GM12878 (cell line): Measurements from ENCODE around the gene MTHFD2. TPM values are rescaled to one million over a fixed set of nuclear protein-coding genes. Genes with fewer than 3 reads are reported as not detected.

ENCODE experiments used
- ATAC-seq: fragments of 200-7000 bp; cut with Tn5 transposase; 3 replicates; pipeline ENCODE4 v1.9.1; 2020; ENCODE audit warnings: mild to moderate bottlenecking, moderate library complexity
- BruUV-seq: library from RNA; stranded (reverse); fragments of 400-500 nt; replicated peaks from 2 replicates; lab custom pipeline; 2021; lab: Mats Ljungman, UMichigan
- CTCF ChIA-PET: fragments of 300-600 bp; sonication (Branson Sonifier 250); formaldehyde crosslinking; extraction: SDS; loops from one replicate; lab custom pipeline; 2021; ENCODE audit warnings: inconsistent platforms; lab: Yijun Ruan, JAX
- POLR2A ChIA-PET: fragments of 350-600 bp; formaldehyde crosslinking; extraction: SDS; loops from one replicate; lab custom pipeline; 2021; ENCODE audit warnings: inconsistent platforms; lab: Charles Lee
- RAD21 ChIA-PET: fragments of 300-600 bp; sonication (Branson Sonifier 250); formaldehyde crosslinking; loops from one replicate; lab custom pipeline; 2023; ENCODE audit warnings: antibody characterized with exemption; ENCODE audit not compliant: unreplicated experiment; lab: Charles Lee
- SMC1A ChIA-PET: fragments of 300-600 bp; sonication (Branson Sonifier 250); formaldehyde crosslinking; loops from one replicate; lab custom pipeline; 2023; ENCODE audit not compliant: unreplicated experiment, uncharacterized antibody; lab: Charles Lee
- DNase-seq: peaks from one replicate; pipeline ENCODE4 v3.0.0-alpha.2; 2011; ENCODE audit warnings: low read depth, low spot score
- FAIRE-seq: peaks from 3 replicates; lab custom pipeline; 2011; peaks lifted over from hg19 to GRCh38; lab: Jason Lieb, UNC
- H2AFZ ChIP-seq: 2 replicates; pipeline ENCODE4 v1.6.0; 2011; ENCODE audit warnings: low read depth, low read length, control low read depth; ENCODE audit not compliant: control insufficient read depth
- H3K27ac ChIP-seq: 2 replicates; pipeline ENCODE4 v1.5.1; 2011; ENCODE audit warnings: control low read depth; ENCODE audit not compliant: control insufficient read depth, insufficient read depth
- H3K27me3 ChIP-seq, 2 experiments: replicated peaks in 1 of 2; 2 replicates each; pipeline versions ENCODE4 v1.6.0 to v1.6.1; 2011; ENCODE audit warnings: low read length in 1 of 2; ENCODE audit not compliant: control insufficient read depth in 2 of 2, insufficient read depth in 2 of 2
- H3K36me3 ChIP-seq, 2 experiments: 2 replicates each; pipeline ENCODE4 v1.5.1; 2011; ENCODE audit warnings: low read length in 1 of 2; ENCODE audit not compliant: control insufficient read depth in 2 of 2, insufficient read depth in 2 of 2
- H3K4me1 ChIP-seq: 2 replicates; pipeline ENCODE4 v1.6.1; 2011; ENCODE audit warnings: mild to moderate bottlenecking, low read length, moderate library complexity, mixed read lengths; ENCODE audit not compliant: control insufficient read depth, insufficient read depth
- H3K4me2 ChIP-seq: 2 replicates; pipeline ENCODE4 v1.6.0; 2011; ENCODE audit warnings: control low read depth; ENCODE audit not compliant: control insufficient read depth, insufficient read depth
- H3K4me3 ChIP-seq: fragments of 200-600 bp; sonication (generic); 2 replicates; pipeline ENCODE4 v1.5.1; 2016
- H3K79me2 ChIP-seq: 2 replicates; pipeline ENCODE4 v1.6.0; 2011; ENCODE audit warnings: low read length; ENCODE audit not compliant: control insufficient read depth, insufficient read depth
- H3K9ac ChIP-seq: 2 replicates; pipeline ENCODE4 v1.8.0; 2011; ENCODE audit warnings: low read length, control low read depth, mixed read lengths; ENCODE audit not compliant: control insufficient read depth, insufficient read depth
- H3K9me3 ChIP-seq: replicated peaks from 3 replicates; pipeline ENCODE4 v1.5.1; 2011; ENCODE audit warnings: mild to moderate bottlenecking, low read length; ENCODE audit not compliant: control insufficient read depth, insufficient read depth
- H4K20me1 ChIP-seq: 2 replicates; pipeline ENCODE4 v1.6.0; 2011; ENCODE audit not compliant: control insufficient read depth, insufficient read depth
- ASH2L ChIP-seq: fragments of 300-600, 200-600 bp; sonication (generic); IDR thresholded peaks from 2 replicates; pipeline ENCODE4 v1.6.1; 2017; ENCODE audit warnings: low read depth, mild to moderate bottlenecking, borderline replicate concordance
- BRCA1 ChIP-seq: IDR thresholded peaks from 2 replicates; pipeline ENCODE4 v1.6.1; 2011; ENCODE audit warnings: low read depth, low read length, improper control_type of control experiment
- CHD1 ChIP-seq: IDR thresholded peaks from 2 replicates; pipeline ENCODE4 v1.6.1; 2012; ENCODE audit warnings: low read depth, low read length, improper control_type of control experiment
- ESRRA ChIP-seq: IDR thresholded peaks from 2 replicates; pipeline ENCODE4 v1.6.1; 2012; ENCODE audit warnings: mild to moderate bottlenecking, low read length, improper control_type of control experiment
- FOS ChIP-seq: IDR thresholded peaks from 3 replicates; pipeline ENCODE4 v1.6.1; 2011; ENCODE audit warnings: borderline replicate concordance; ENCODE audit not compliant: insufficient read length; ENCODE audit errors: extremely low read depth
- IKZF2 ChIP-seq, 2 experiments: fragments of 450-650 bp; IDR thresholded peaks; 2 replicates each; pipeline ENCODE4 v1.6.1; 2017; ENCODE audit warnings: mild to moderate bottlenecking in 2 of 2, moderate library complexity in 2 of 2
- POLR2A ChIP-seq: IDR thresholded peaks from 2 replicates; pipeline ENCODE4 v1.6.1; 2011; ENCODE audit warnings: low read depth, mild to moderate bottlenecking, low read length
- POLR2AphosphoS5 ChIP-seq: IDR thresholded peaks from 2 replicates; pipeline ENCODE4 v1.6.1; 2011; ENCODE audit warnings: mild to moderate bottlenecking, low read length, inconsistent platforms
- SIN3A ChIP-seq: IDR thresholded peaks from 2 replicates; pipeline ENCODE4 v1.6.1; 2012; ENCODE audit warnings: low read depth, low read length, improper control_type of control experiment
- SMC3 ChIP-seq: IDR thresholded peaks from 2 replicates; pipeline ENCODE4 v1.6.1; 2011; ENCODE audit warnings: low read length, improper control_type of control experiment, borderline replicate concordance
- SP1 ChIP-seq: IDR thresholded peaks from one replicate; pipeline ENCODE4 v1.6.1; 2011; ENCODE audit warnings: low read depth, low read length
- SPI1 ChIP-seq: IDR thresholded peaks from 2 replicates; pipeline ENCODE4 v1.6.1; 2011; ENCODE audit warnings: low read depth, mild to moderate bottlenecking, low read length, moderate library complexity, borderline replicate concordance; ENCODE audit not compliant: insufficient read depth
- SUZ12 ChIP-seq: fragments of 200-600 bp; sonication (generic); IDR thresholded peaks from one replicate; pipeline ENCODE4 v1.6.1; 2018; ENCODE audit warnings: antibody characterized with exemption, mild to moderate bottlenecking; ENCODE audit not compliant: unreplicated experiment
- WGBS: methylation state at CpG from one replicate; pipeline ENCODE4 v1.1.6; 2016; ENCODE audit warnings: low lambda C conversion rate; ENCODE audit not compliant: insufficient replicate concordance, insufficient coverage; ENCODE audit errors: missing lambda C conversion rate; 5-methylcytosine and 5-hydroxymethylcytosine counted together
- in situ Hi-C: fragments of 300-500 bp; cut with MboI; formaldehyde crosslinking; loops from 9 replicates; pipeline ENCODE4 v1.14.3; 2018; ENCODE audit warnings: mixed read lengths
- intact Hi-C: fragments of 100-400 bp; cut with micrococcal nuclease; formaldehyde crosslinking; loops from one replicate; pipeline ENCODE4 v1.14.2; 2022; ENCODE audit not compliant: unreplicated experiment
- polyA plus RNA-seq, 11 experiments: library from polyadenylated mRNA; depleted of rRNA in 4 of 11; unstranded in 6 of 11; stranded (reverse) in 5 of 11; fragments of >200 nt; fragmentation: Nextera tagmentation in 4 of 11; fragmentation: Illumina TruSeq in 1 of 11; extraction: Ambion mirVana in 4 of 11; extraction: Trizol in 1 of 11; gene quantifications; 1 replicate in 1 of 11; 2 replicates in 10 of 11; pipeline versions ENCODE4 v1.2.1 to v1.2.3, GENCODE V29; 2011 to 2016; ENCODE audit warnings: inconsistent platforms in 2 of 11, missing spikeins in 2 of 11, low read depth in 1 of 11
- total RNA-seq, 4 experiments: library from RNA; depleted of rRNA in 3 of 4; stranded (reverse); fragments of >200 nt in 3 of 4; fragmentation: Illumina TruSeq in 1 of 4; extraction: Trizol in 1 of 4; gene quantifications; 2 replicates each; pipeline versions ENCODE4 v1.2.1 to v1.2.3, GENCODE V29; 2013 to 2021
- TF ChIP-seq, protein P1 (sequence below): fragments of 450-650 bp; IDR thresholded peaks from 2 replicates; pipeline ENCODE4 v1.6.1; 2017; ENCODE audit warnings: borderline replicate concordance
- TF ChIP-seq, protein P2 (sequence below): fragments of 450-650 bp; formaldehyde crosslinking; IDR thresholded peaks from 2 replicates; pipeline ENCODE4 v1.4.0; 2020; ENCODE audit warnings: mild to moderate bottlenecking, moderate library complexity
- TF ChIP-seq, protein P3 (sequence below): fragments of 450-650 bp; IDR thresholded peaks from 2 replicates; pipeline ENCODE4 v1.6.1; 2016; ENCODE audit warnings: mild to moderate bottlenecking

MTHFD2 gene
- total and polyA plus RNA-seq, 10 of the 15 experiments (the other 5 are each of a cell fraction or from before 2014, with no cell fraction given): 128 to 292 (median 150) TPM

DNA sequence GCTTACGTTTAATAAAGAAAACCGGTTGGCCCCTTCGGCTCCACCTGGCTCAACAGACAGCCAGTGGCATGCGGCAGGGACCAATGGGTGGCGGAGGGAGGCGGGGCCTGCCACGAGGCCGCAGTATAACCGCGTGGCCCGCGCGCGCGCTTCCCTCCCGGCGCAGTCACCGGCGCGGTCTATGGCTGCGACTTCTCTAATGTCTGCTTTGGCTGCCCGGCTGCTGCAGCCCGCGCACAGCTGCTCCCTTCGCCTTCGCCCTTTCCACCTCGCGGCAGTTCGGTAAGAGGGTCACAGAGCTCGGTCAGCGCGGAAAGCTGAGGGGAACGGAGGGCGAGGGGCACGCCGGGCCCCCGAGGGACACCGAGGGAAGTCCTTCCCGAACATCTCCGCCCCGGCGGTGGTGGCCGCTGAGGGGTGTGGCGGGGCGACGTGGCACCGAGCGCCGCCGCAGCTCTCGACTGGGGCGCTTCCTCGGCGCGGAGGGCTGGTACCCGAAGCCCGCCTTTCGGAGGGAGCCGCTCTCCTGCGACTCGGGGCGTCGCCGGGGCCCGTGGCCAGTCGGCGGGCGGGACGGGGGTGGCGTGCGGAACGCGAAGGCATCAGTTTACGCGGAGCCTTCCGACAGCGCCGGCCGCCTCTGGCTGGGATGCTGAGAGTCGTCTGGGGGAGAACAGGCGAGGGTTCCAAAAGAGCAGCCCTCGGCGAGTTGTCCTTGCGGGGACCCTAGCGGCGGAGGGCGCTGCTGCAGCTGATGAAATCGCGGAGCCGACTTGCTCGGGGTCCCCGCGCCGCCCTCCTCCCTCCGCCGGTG is at the start of gene MTHFD2 (continued):
- TF ChIP-seq, protein P1, sequence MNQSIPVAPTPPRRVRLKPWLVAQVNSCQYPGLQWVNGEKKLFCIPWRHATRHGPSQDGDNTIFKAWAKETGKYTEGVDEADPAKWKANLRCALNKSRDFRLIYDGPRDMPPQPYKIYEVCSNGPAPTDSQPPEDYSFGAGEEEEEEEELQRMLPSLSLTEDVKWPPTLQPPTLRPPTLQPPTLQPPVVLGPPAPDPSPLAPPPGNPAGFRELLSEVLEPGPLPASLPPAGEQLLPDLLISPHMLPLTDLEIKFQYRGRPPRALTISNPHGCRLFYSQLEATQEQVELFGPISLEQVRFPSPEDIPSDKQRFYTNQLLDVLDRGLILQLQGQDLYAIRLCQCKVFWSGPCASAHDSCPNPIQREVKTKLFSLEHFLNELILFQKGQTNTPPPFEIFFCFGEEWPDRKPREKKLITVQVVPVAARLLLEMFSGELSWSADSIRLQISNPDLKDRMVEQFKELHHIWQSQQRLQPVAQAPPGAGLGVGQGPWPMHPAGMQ: no peak
- TF ChIP-seq, protein P2, sequence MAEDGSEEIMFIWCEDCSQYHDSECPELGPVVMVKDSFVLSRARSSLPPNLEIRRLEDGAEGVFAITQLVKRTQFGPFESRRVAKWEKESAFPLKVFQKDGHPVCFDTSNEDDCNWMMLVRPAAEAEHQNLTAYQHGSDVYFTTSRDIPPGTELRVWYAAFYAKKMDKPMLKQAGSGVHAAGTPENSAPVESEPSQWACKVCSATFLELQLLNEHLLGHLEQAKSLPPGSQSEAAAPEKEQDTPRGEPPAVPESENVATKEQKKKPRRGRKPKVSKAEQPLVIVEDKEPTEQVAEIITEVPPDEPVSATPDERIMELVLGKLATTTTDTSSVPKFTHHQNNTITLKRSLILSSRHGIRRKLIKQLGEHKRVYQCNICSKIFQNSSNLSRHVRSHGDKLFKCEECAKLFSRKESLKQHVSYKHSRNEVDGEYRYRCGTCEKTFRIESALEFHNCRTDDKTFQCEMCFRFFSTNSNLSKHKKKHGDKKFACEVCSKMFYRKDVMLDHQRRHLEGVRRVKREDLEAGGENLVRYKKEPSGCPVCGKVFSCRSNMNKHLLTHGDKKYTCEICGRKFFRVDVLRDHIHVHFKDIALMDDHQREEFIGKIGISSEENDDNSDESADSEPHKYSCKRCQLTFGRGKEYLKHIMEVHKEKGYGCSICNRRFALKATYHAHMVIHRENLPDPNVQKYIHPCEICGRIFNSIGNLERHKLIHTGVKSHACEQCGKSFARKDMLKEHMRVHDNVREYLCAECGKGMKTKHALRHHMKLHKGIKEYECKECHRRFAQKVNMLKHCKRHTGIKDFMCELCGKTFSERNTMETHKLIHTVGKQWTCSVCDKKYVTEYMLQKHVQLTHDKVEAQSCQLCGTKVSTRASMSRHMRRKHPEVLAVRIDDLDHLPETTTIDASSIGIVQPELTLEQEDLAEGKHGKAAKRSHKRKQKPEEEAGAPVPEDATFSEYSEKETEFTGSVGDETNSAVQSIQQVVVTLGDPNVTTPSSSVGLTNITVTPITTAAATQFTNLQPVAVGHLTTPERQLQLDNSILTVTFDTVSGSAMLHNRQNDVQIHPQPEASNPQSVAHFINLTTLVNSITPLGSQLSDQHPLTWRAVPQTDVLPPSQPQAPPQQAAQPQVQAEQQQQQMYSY (CRISPR knock-in tag): no peak
- TF ChIP-seq CHD1: no peak
- peak; percentile 99 for TF ChIP-seq POLR2AphosphoS5
- peak; percentile 93 for TF ChIP-seq POLR2A

DNA sequence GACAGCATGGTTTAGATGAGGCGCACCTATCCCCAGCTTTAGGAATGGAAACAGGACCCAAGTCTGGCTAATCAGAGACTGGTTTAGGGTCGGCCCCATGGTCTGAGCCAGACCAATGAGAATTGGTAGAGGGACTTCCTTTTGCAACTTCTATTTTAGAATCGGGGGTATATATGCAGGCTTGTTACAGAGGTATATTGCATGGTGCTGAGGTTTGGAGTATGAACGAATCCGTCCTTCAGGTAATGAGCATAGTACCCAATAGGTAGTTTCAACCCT is 49.2 kb upstream of the MTHFD2 start:
- DNase-seq (no peak), ATAC-seq (no peak), FAIRE-seq (no peak)
- no peaks in the 10 kb centered on the region for H3K9me3 ChIP-seq
- H4K20me1 ChIP-seq: no peaks in the 10 kb centered on the region
- H3K36me3 ChIP-seq: peaks cover 3 to 17% of the 10 kb centered on the region in 2 experiments; a peak in 3 of 4 replicates
- H3K4me2 ChIP-seq: no peak overlapping the region
- no TSS peak for BruUV-seq
- 38% methylated on average over 5 of the region's 5 CpGs for WGBS
- in situ Hi-C loops: no loop called here
- POLR2A ChIA-PET: interaction anchor here (0.7 to 2.5 kb wide), 5 partner anchors 26 to 325 kb away, joined by 3 to 10 read pairs (median 3); partner anchors contain the start of gene STAMBP
- no peak overlapping the region for H3K27ac ChIP-seq
- RAD21 ChIA-PET: interaction anchor here (0.6 to 6.6 kb wide), 7 partner anchors 29 to 322 kb away, joined by 3 to 51 read pairs (median 17); partner anchors contain the start of genes MOB1A, MTHFD2 and STAMBP
- H3K27me3 ChIP-seq: no peaks in the 10 kb centered on the region
- intact Hi-C loops: loop anchor here (5.0 to 10.0 kb wide), 4 partner anchors 186 to 464 kb away; no protein-coding TSS in a partner anchor
- SMC1A ChIA-PET: interaction anchor here (1.0 to 5.8 kb wide), 11 partner anchors 18 to 325 kb away, joined by 3 to 50 read pairs (median 5); partner anchors contain the start of gene MOB1A
- H3K79me2 ChIP-seq: peaks cover 14% of the 10 kb centered on the region
- H3K4me3 ChIP-seq: no peak overlapping the region
- no peak overlapping the region for H2AFZ ChIP-seq
- CTCF ChIA-PET: interaction anchor here (0.6 to 11.3 kb wide), 12 partner anchors 10 to 333 kb away, joined by 3 to 191 read pairs (median 12); partner anchors contain the start of genes MTHFD2 and STAMBP
- no peak overlapping the region for H3K9ac ChIP-seq
- H3K4me1 ChIP-seq: peaks cover 7% of the 10 kb centered on the region
- TF ChIP-seq SIN3A (no peak), SPI1 (no peak), POLR2A (no peak), SUZ12 (no peak), IKZF2 (IDR thresholded peaks at IDR 0.05) (no peak), BRCA1 (no peak), ESRRA (no peak), ASH2L (no peak), SMC3 (no peak), FOS (no peak), SP1 (no peak)
- TF ChIP-seq, protein P3, sequence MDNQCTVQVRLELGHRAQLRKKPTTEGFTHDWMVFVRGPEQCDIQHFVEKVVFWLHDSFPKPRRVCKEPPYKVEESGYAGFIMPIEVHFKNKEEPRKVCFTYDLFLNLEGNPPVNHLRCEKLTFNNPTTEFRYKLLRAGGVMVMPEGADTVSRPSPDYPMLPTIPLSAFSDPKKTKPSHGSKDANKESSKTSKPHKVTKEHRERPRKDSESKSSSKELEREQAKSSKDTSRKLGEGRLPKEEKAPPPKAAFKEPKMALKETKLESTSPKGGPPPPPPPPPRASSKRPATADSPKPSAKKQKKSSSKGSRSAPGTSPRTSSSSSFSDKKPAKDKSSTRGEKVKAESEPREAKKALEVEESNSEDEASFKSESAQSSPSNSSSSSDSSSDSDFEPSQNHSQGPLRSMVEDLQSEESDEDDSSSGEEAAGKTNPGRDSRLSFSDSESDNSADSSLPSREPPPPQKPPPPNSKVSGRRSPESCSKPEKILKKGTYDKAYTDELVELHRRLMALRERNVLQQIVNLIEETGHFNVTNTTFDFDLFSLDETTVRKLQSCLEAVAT: no peak
